Pancreas (tissue), 10 donors: ENCODE measurements around the gene GDPGP1. TPM values are rescaled to one million over a fixed set of nuclear protein-coding genes. Genes with fewer than 3 reads are reported as not detected.

Experiments
- ATAC-seq, 4 donors: fragments of 200-7000 bp; cut with Tn5 transposase; one replicate each; pipeline versions ENCODE4 v1.8.0 to v1.9.1; 2020; ENCODE audit warnings: mild to moderate bottlenecking in 4 of 4, moderate library complexity in 4 of 4
- DNase-seq, 6 donors: peaks; one replicate each; pipeline ENCODE4 v3.0.0-alpha.2; 2020
- FAIRE-seq: peaks from 2 replicates; lab custom pipeline; 2012; peaks lifted over from hg19 to GRCh38; lab: Jason Lieb, UNC
- H3K27ac ChIP-seq, 4 donors: fragments of 200-600 bp; sonication (generic); 1 replicate in 3 of 4; 2 replicates in 1 of 4; pipeline versions ENCODE4 v1.5.0 to v1.8.0; 2020
- H3K27me3 ChIP-seq, 4 donors: fragments of 200-600 bp; one replicate each; pipeline ENCODE4 v1.8.0; 2021
- H3K36me3 ChIP-seq, 3 donors: fragments of 200-600 bp; sonication (generic) in 1 of 3; one replicate each; pipeline versions ENCODE4 v1.5.0 to v1.8.0; 2020 to 2021
- H3K4me1 ChIP-seq, 3 donors: fragments of 200-600 bp; one replicate each; pipeline ENCODE4 v1.8.0; 2021
- H3K4me3 ChIP-seq, 4 donors: fragments of 200-600 bp; sonication (generic) in 2 of 4; one replicate each; pipeline versions ENCODE4 v1.5.0 to v1.8.0; 2020 to 2021
- H3K9me3 ChIP-seq, 4 donors: fragments of 200-600 bp; one replicate each; pipeline ENCODE4 v1.8.0; 2021
- CTCF ChIP-seq, 4 donors: fragments of 200-600 bp; sonication (generic) in 3 of 4; IDR thresholded peaks; one replicate each; pipeline versions ENCODE4 v1.5.0 to v1.8.0; 2021; ENCODE audit warnings: antibody characterized with exemption in 4 of 4
- WGBS, 2 donors: extraction: QIAGEN DNeasy Blood & Tissue Kit; methylation state at CpG; one replicate each; pipeline ENCODE4 v1.1.7; 2013; 5-methylcytosine and 5-hydroxymethylcytosine counted together
- intact Hi-C, 3 donors: fragments of 100-400 bp; cut with DNase I; formaldehyde crosslinking; loops; one replicate each; pipeline versions ENCODE4 v1.11.1 to v1.14.2; 2022
- polyA plus RNA-seq, 2 donors: library from polyadenylated mRNA; stranded (reverse); fragments of 200-250 nt; gene quantifications; one replicate each; pipeline ENCODE4 v1.2.3, GENCODE V29; 2013
- total RNA-seq, 6 donors: library from RNA; stranded (reverse); fragmentation: NEBNext Ultra II Directional in 4 of 6; extraction: Animal tissue kit (Norgen Biotek cat#: 25700) in 4 of 6; gene quantifications; one replicate each; pipeline versions ENCODE4 v1.2.1 to v1.2.4, GENCODE V29; 2021 to 2023
- donor health status: healthy with polysubstance abuse.
- donor health status: DM: no; HTN: no; CAD: no; lungs with moderate emphysema.
- donor health status: DM: no; HTN: no; CAD: no.
- donor health status: control.
- donor health status: control.
- donor health status: Bipolar disorder and iron deficiency.
- donor health status: DM: yes; HTN: yes; CAD: no.
- donor health status: DM: no; HTN: no; CAD: no.
- donor health status: DM: no; HTN: no; CAD: no.
- donor health status: DM: yes; HTN: yes; CAD: no.

GDPGP1 gene
- total and polyA plus RNA-seq, 8 donors: 2.0 to 7.0 (median 3.4) TPM

GRCh38 chr15:90231028-90232017, 2.7 kb upstream of the GDPGP1 start:
- Histone ChIP-seq H3K4me1 (peaks cover 38 to 57% (median 47%) of the 10 kb centered on the region in 3 donors), H3K36me3 (peaks cover 0 to 20% (median 3%) of the 10 kb centered on the region in 3 donors), H3K9me3 (no peaks in the 10 kb centered on the region), H3K27me3 (no peaks in the 10 kb centered on the region), H3K27ac (peak overlapping the region; percentile 78 to 90 (median 85)), H3K4me3 (peak overlapping the region in 3 of 4 donors; percentile 60 to 90 (median 89))
- intact Hi-C loops: no loop called here
- no peak for FAIRE-seq
- no peak for TF ChIP-seq CTCF (IDR thresholded peaks at IDR 0.05)
- ATAC-seq: no peak
- WGBS, 2 donors: 36 to 43% methylated on average over 27 of the region's 27 CpGs
- DNase-seq: peak in 4 of 6 donors; percentile 43 to 67 (median 52)

GRCh38 chr15:90232196-90232595, 1.8 kb upstream of the GDPGP1 start:
- whole genome bisulfite sequencing, 2 donors: 40 to 41% methylated on average over 13 of the region's 13 CpGs
- Histone ChIP-seq H3K27ac (peak overlapping the region; percentile 87 to 98 (median 93)), H3K27me3 (no peaks in the 10 kb centered on the region), H3K9me3 (no peaks in the 10 kb centered on the region), H3K4me3 (peak overlapping the region in 3 of 4 donors; percentile 60 to 90 (median 89)), H3K36me3 (peaks cover 0 to 15% (median 3%) of the 10 kb centered on the region in 3 donors), H3K4me1 (peaks cover 34 to 53% (median 45%) of the 10 kb centered on the region in 3 donors)
- no peak for TF ChIP-seq CTCF (IDR thresholded peaks at IDR 0.05)
- ATAC-seq (no peak), FAIRE-seq (no peak), DNase-seq (peak in 1 of 6 donors; percentile 35)
- intact Hi-C loops: no loop called here

GRCh38 chr15:90232941-90233386, 1.0 kb upstream of the GDPGP1 start:
- H3K9me3 ChIP-seq: no peaks in the 10 kb centered on the region
- peaks cover 0 to 15% (median 3%) of the 10 kb centered on the region in 3 donors for H3K36me3 ChIP-seq
- H3K4me3 ChIP-seq: peak overlapping the region; percentile 60 to 90 (median 74)
- peaks cover 27 to 45% (median 37%) of the 10 kb centered on the region in 3 donors for H3K4me1 ChIP-seq
- 3 to 6% methylated on average over 9 of the region's 9 CpGs for WGBS, 2 donors
- ATAC-seq (no peak), DNase-seq (peak in 2 of 6 donors; percentile 30 to 42), FAIRE-seq (no peak)
- H3K27me3 ChIP-seq: no peaks in the 10 kb centered on the region
- TF ChIP-seq CTCF (IDR thresholded peaks at IDR 0.05): peak in 3 of 4 donors; percentile 21 to 47 (median 25)
- H3K27ac ChIP-seq: peak overlapping the region; percentile 87 to 98 (median 93)
- intact Hi-C loops: no loop called here

GRCh38 chr15:90233387-90234095, 468 bp upstream of the GDPGP1 start, which contains the start of gene CIB1:
Gene CIB1 (minus strand): TSS chr15:90233941. CDS start chr15:90233885, 56 bp downstream.
- no peaks in the 10 kb centered on the region for H3K9me3 ChIP-seq
- DNase-seq (peak; percentile 98 to 99 (median 99)), FAIRE-seq (no peak), ATAC-seq (peak; percentile 80 to 90 (median 85))
- intact Hi-C loops: no loop called here
- H3K36me3 ChIP-seq: peaks cover 0 to 15% (median 3%) of the 10 kb centered on the region in 3 donors
- no peak for TF ChIP-seq CTCF (IDR thresholded peaks at IDR 0.05)
- H3K27me3 ChIP-seq: no peaks in the 10 kb centered on the region
- H3K4me1 ChIP-seq: peaks cover 23 to 40% (median 33%) of the 10 kb centered on the region in 3 donors
- H3K27ac ChIP-seq: peak within 1 kb of the TSS; percentile 87 to 98 (median 93)
- 0 to 1% methylated on average over 54 to 63 of the region's 63 CpGs for WGBS, 2 donors
- H3K4me3 ChIP-seq: peak within 1 kb of the TSS; percentile 60 to 90 (median 74)
